AG09309 (cell line): ENCODE results near the gene SLC5A1.

Experiments used
- DNase-seq: peaks from one replicate; pipeline ENCODE4 v3.0.0-alpha.2; 2010; ENCODE audit warnings: low read depth
- H3K4me3 ChIP-seq: 2 replicates; pipeline ENCODE4 v1.5.1; 2011; ENCODE audit warnings: mild to moderate bottlenecking, low read depth, low read length, moderate library complexity; ENCODE audit not compliant: control insufficient read depth
- CTCF ChIP-seq: IDR thresholded peaks from 2 replicates; pipeline ENCODE4 v1.5.1; 2011; ENCODE audit warnings: mild to moderate bottlenecking, low read depth, low read length, inconsistent platforms; ENCODE audit not compliant: insufficient read depth, control insufficient read depth; ENCODE audit errors: missing control alignments

The SLC5A1 gene

GRCh38 chr22:32055069-32055468, 12.0 kb downstream of the SLC5A1 start:
- no peak for TF ChIP-seq CTCF
- DNase-seq, result no peak

GRCh38 chr22:32058656-32059260, 15.7 kb downstream of the SLC5A1 start:
- H3K4me3 ChIP-seq, result no peak overlapping the region
- no peak for DNase-seq
- no peak for TF ChIP-seq CTCF

More at GRCh38 chr22:32055069-32055468, 12.0 kb downstream of the SLC5A1 start:
- H3K4me3 ChIP-seq, result no peak overlapping the region

GRCh38 chr22:32059426-32059825, 16.4 kb downstream of the SLC5A1 start:
- TF ChIP-seq CTCF, result no peak
- H3K4me3 ChIP-seq, result no peak overlapping the region
- no peak for DNase-seq

- no peak for TF ChIP-seq CTCF
- DNase-seq, result no peak
- H3K4me3 ChIP-seq, result no peak overlapping the region
Measured at GRCh38 chr22:32063701-32064100, 20.6 kb downstream of the SLC5A1 start.

GRCh38 chr22:32066820-32067219, 23.8 kb downstream of the SLC5A1 start:
- TF ChIP-seq CTCF, result no peak
- H3K4me3 ChIP-seq, result no peak overlapping the region
- no peak for DNase-seq

GRCh38 chr22:32067613-32068012, 24.6 kb downstream of the SLC5A1 start:
- no peak for TF ChIP-seq CTCF
- no peak for DNase-seq
- H3K4me3 ChIP-seq, result no peak overlapping the region
